ENCODE data around the gene PDIK1L. TPM values are rescaled to one million over a fixed set of nuclear protein-coding genes. Genes with fewer than 3 reads are reported as not detected.

The PDIK1L gene
- polyA plus RNA-seq (ENCODE audit: insufficient read length in 3 of 3), result 10 to 100 TPM; 16.2 to 17.2 (median 17.1) TPM
- long read RNA-seq, donor 1, full-length matches to known transcripts, result 4 of 4 reads
- long read RNA-seq, donor 1, partial matches to known transcripts, result 0 of 4 reads
- long read RNA-seq, donor 1, other reads (novel, unspliced or antisense), result 0 of 4 reads
- long read RNA-seq, donor 2, full-length matches to known transcripts, result 3 of 3 reads
- long read RNA-seq, donor 2, partial matches to known transcripts, result 0 of 3 reads
- long read RNA-seq, donor 2, other reads (novel, unspliced or antisense), result 0 of 3 reads
- long read RNA-seq, donor 3, full-length matches to known transcripts, result 3 of 19 reads
- long read RNA-seq, donor 3, partial matches to known transcripts, result 16 of 19 reads
- long read RNA-seq, donor 3, other reads (novel, unspliced or antisense), result 0 of 19 reads
- long read RNA-seq, donor 4, full-length matches to known transcripts, result 1 of 1 reads
- long read RNA-seq, donor 4, partial matches to known transcripts, result 0 of 1 reads
- long read RNA-seq, donor 4, other reads (novel, unspliced or antisense), result 0 of 1 reads
- long read RNA-seq, donor 5, full-length matches to known transcripts, result 6 of 6 reads
- long read RNA-seq, donor 5, partial matches to known transcripts, result 0 of 6 reads
- long read RNA-seq, donor 5, other reads (novel, unspliced or antisense), result 0 of 6 reads
- long read RNA-seq, donor 6, full-length matches to known transcripts, result 9 of 9 reads
- long read RNA-seq, donor 6, partial matches to known transcripts, result 0 of 9 reads
- long read RNA-seq, donor 6, other reads (novel, unspliced or antisense), result 0 of 9 reads
- long read RNA-seq, donor 7, transcript PDIK1L-201 (3 exons, 2,566 nt), result major isoform, 10 of 10 reads
- long read RNA-seq, donor 7, partial matches to known transcripts, result 0 of 10 reads
- long read RNA-seq, donor 7, other reads (novel, unspliced or antisense), result 0 of 10 reads
- long read RNA-seq, donor 8, full-length matches to known transcripts, result 4 of 4 reads
- long read RNA-seq, donor 8, partial matches to known transcripts, result 0 of 4 reads
- long read RNA-seq, donor 8, other reads (novel, unspliced or antisense), result 0 of 4 reads
- long read RNA-seq, donor 9, full-length matches to known transcripts, result 6 of 6 reads
- long read RNA-seq, donor 9, partial matches to known transcripts, result 0 of 6 reads
- long read RNA-seq, donor 9, other reads (novel, unspliced or antisense), result 0 of 6 reads
- long read RNA-seq, donor 10, full-length matches to known transcripts, result 4 of 4 reads
- long read RNA-seq, donor 10, partial matches to known transcripts, result 0 of 4 reads
- long read RNA-seq, donor 10, other reads (novel, unspliced or antisense), result 0 of 4 reads
- long read RNA-seq, donor 11, full-length matches to known transcripts, result 6 of 6 reads
- long read RNA-seq, donor 11, partial matches to known transcripts, result 0 of 6 reads
- long read RNA-seq, donor 11, other reads (novel, unspliced or antisense), result 0 of 6 reads
- long read RNA-seq, donor 12, full-length matches to known transcripts, result 17 of 17 reads
- long read RNA-seq, donor 12, partial matches to known transcripts, result 0 of 17 reads
- long read RNA-seq, donor 12, other reads (novel, unspliced or antisense), result 0 of 17 reads
- long read RNA-seq, donor 13, full-length matches to known transcripts, result 6 of 17 reads
- long read RNA-seq, donor 13, partial matches to known transcripts, result 11 of 17 reads
- long read RNA-seq, donor 13, other reads (novel, unspliced or antisense), result 0 of 17 reads
- long read RNA-seq, donor 14, result 0 reads
- long read RNA-seq, donor 15, full-length matches to known transcripts, result 4 of 4 reads
- long read RNA-seq, donor 15, partial matches to known transcripts, result 0 of 4 reads
- long read RNA-seq, donor 15, other reads (novel, unspliced or antisense), result 0 of 4 reads
- long read RNA-seq, donor 16, full-length matches to known transcripts, result 10 of 10 reads
- long read RNA-seq, donor 16, partial matches to known transcripts, result 0 of 10 reads
- long read RNA-seq, donor 16, other reads (novel, unspliced or antisense), result 0 of 10 reads

GRCh38 chr1:26111530-26112406 is at the start of gene PDIK1L:
Gene PDIK1L (plus strand): TSS chr1:26111824. CDS start chr1:26114309, 2,485 bp downstream.
- DNase-seq, result peak; percentile 96

- no peak for DNase-seq
These were observed 47.1 kb upstream of the PDIK1L start for GRCh38 chr1:26064553-26064952.

GRCh38 chr1:26066160-26066559 is 45.5 kb upstream of the PDIK1L start:
- DNase-seq, result no peak

GRCh38 chr1:26066857-26067256 is 44.8 kb upstream of the PDIK1L start:
- no peak for DNase-seq

GRCh38 chr1:26067432-26067911 is 44.2 kb upstream of the PDIK1L start, which contains the start of gene TRIM63:
Gene TRIM63 (minus strand): TSS chr1:26067630. CDS start chr1:26067494, 136 bp downstream.
- DNase-seq, result peak; percentile 47

GRCh38 chr1:26069941-26070295 is 41.7 kb upstream of the PDIK1L start:
- DNase-seq, result no peak

- no peak for DNase-seq
These were observed 41.2 kb upstream of the PDIK1L start for GRCh38 chr1:26070296-26070962.

GRCh38 chr1:26070963-26071342 is 40.7 kb upstream of the PDIK1L start:
- DNase-seq, result no peak

- no peak for DNase-seq
These were observed 39.3 kb upstream of the PDIK1L start for GRCh38 chr1:26072305-26072704.

- DNase-seq, result no peak
These were observed 36.0 kb upstream of the PDIK1L start for GRCh38 chr1:26075421-26076144.

GRCh38 chr1:26077524-26077923 is 34.1 kb upstream of the PDIK1L start:
- DNase-seq, result no peak

- no peak for DNase-seq
These were observed 33.1 kb upstream of the PDIK1L start for GRCh38 chr1:26078286-26079177.

- no peak for DNase-seq
These were observed 32.5 kb upstream of the PDIK1L start for GRCh38 chr1:26079178-26079563.

- no peak for DNase-seq
These were observed 31.4 kb upstream of the PDIK1L start for GRCh38 chr1:26079960-26080814.

- DNase-seq, result no peak
These were observed 30.2 kb upstream of the PDIK1L start for GRCh38 chr1:26081267-26082019.
